Subcutaneous adipose tissue (tissue), 4 donors: Measurements from ENCODE around the gene IPO5. TPM values are rescaled to one million over a fixed set of nuclear protein-coding genes. Genes with fewer than 3 reads are reported as not detected.

Experiments
- CTCF ChIP-seq: fragments of 450-650 bp; IDR thresholded peaks from one replicate; pipeline ENCODE4 v1.5.1; 2016; ENCODE audit warnings: low read depth, mild to moderate bottlenecking, control low read depth, antibody characterized with exemption, moderate library complexity
- total RNA-seq, 4 donors: library from RNA; depleted of rRNA; stranded (reverse); fragments of >200 nt; gene quantifications; one replicate each; pipeline ENCODE4 v1.1.0, GENCODE V29; 2016

The IPO5 gene
- total RNA-seq, 4 donors from 2014 or later: 98.8 to 155 (median 142) TPM

GRCh38 chr13:98035373-98035772, 81.9 kb downstream of the IPO5 start:
- no peak for TF ChIP-seq CTCF

- no peak for TF ChIP-seq CTCF
Observed at GRCh38 chr13:98039261-98039660, 85.8 kb downstream of the IPO5 start.

GRCh38 chr13:98039964-98040363, 86.5 kb downstream of the IPO5 start:
- no peak for TF ChIP-seq CTCF

GRCh38 chr13:98041081-98041820, 87.8 kb downstream of the IPO5 start:
- TF ChIP-seq CTCF: no peak

GRCh38 chr13:98044301-98044700, 90.8 kb downstream of the IPO5 start:
- TF ChIP-seq CTCF: no peak

- no peak for TF ChIP-seq CTCF
Observed at GRCh38 chr13:98048265-98048664, 94.8 kb downstream of the IPO5 start.

GRCh38 chr13:98050041-98050466, 96.6 kb downstream of the IPO5 start:
- no peak for TF ChIP-seq CTCF
